Breast epithelium (tissue), 4 donors: ENCODE data around the gene LOXL3. TPM values are rescaled to one million over a fixed set of nuclear protein-coding genes. Genes with fewer than 3 reads are reported as not detected.
A peak's percentile ranks its signal among the peaks of the same experiment; 100 is the strongest.

Source experiments
- DNase-seq, 2 donors: peaks; one replicate each; pipeline ENCODE4 v3.0.0-alpha.2; 2019; ENCODE audit warnings: low spot score in 2 of 2
- H3K27ac ChIP-seq, 2 donors: fragments of 200-600 bp; sonication (generic) in 1 of 2; one replicate each; pipeline ENCODE4 v1.5.1; 2016 to 2019; ENCODE audit warnings: mild to moderate bottlenecking in 1 of 2
- H3K27me3 ChIP-seq, 2 donors: fragments of 200-600 bp; sonication (generic) in 1 of 2; one replicate each; pipeline versions ENCODE4 v1.5.1 to v1.6.0; 2017 to 2019; ENCODE audit warnings: control low read depth in 1 of 2, mild to moderate bottlenecking in 1 of 2
- H3K36me3 ChIP-seq: fragments of 200-600 bp; one replicate; pipeline ENCODE4 v1.5.1; 2019
- H3K4me1 ChIP-seq, 2 donors: fragments of 200-600 bp; sonication (generic); one replicate each; pipeline ENCODE4 v1.5.1; 2016 to 2019; ENCODE audit warnings: control low read depth in 1 of 2
- H3K4me3 ChIP-seq, 3 donors: fragments of 200-600 bp; sonication (generic); 1 replicate in 2 of 3; 2 replicates in 1 of 3; pipeline ENCODE4 v1.5.1; 2016 to 2019; ENCODE audit warnings: mild to moderate bottlenecking in 3 of 3, moderate library complexity in 2 of 3
- H3K9me3 ChIP-seq, 2 donors: fragments of 200-600 bp; sonication (generic) in 1 of 2; one replicate each; pipeline ENCODE4 v1.5.1; 2016 to 2019; ENCODE audit warnings: control low read depth in 1 of 2
- POLR2A ChIP-seq: fragments of 450-650 bp; IDR thresholded peaks from one replicate; pipeline ENCODE4 v1.6.1; 2016; ENCODE audit warnings: antibody characterized with exemption, mild to moderate bottlenecking, moderate library complexity
- POLR2AphosphoS5 ChIP-seq, 3 donors: sonication (generic); formaldehyde crosslinking; IDR thresholded peaks; one replicate each; pipeline ENCODE4 v1.6.1; 2017; ENCODE audit warnings: antibody characterized with exemption in 3 of 3
- intact Hi-C: fragments of 100-400 bp; cut with DNase I; formaldehyde crosslinking; loops from one replicate; pipeline ENCODE4 v1.15.1; 2023; ENCODE audit warnings: low total_unique reads
- total RNA-seq, 3 donors: library from RNA; depleted of rRNA; stranded (reverse); fragments of >200 nt; gene quantifications; one replicate each; pipeline ENCODE4 v1.1.0, GENCODE V29; 2016
- TF ChIP-seq, protein P1 (sequence below), 3 donors: fragments of 450-650 bp; IDR thresholded peaks; one replicate each; pipeline ENCODE4 v1.5.1; 2016 to 2017; ENCODE audit warnings: antibody characterized with exemption in 3 of 3, mild to moderate bottlenecking in 3 of 3, moderate library complexity in 3 of 3

LOXL3 gene
- total RNA-seq, 3 donors from 2014 or later = 3.7 to 7.8 (median 6.6) TPM

DNA sequence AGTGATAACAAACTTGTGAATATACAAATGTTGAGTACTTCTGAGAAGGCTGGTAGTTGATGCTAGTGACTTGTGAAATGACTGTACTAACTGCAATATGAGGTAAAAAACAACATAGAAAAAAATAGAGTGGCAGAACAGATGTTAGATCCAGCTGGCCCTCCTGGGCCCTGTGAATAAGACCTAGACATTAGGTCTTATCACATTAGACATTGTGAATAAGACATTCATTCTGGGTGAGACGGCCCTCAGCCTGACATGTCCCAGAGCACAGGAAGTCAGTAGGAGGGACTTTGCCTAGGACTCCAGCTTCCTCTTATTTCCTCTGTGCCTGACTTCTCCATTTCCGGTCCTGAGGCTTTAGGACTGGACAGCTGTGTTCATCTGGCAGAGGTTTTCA is 23.7 kb upstream of the LOXL3 start:
- DNase-seq = no peak
- peaks cover 0 to 4% of the 10 kb centered on the region in 2 donors for H3K4me1 ChIP-seq
- TF ChIP-seq POLR2A = no peak
- TF ChIP-seq, protein P1, sequence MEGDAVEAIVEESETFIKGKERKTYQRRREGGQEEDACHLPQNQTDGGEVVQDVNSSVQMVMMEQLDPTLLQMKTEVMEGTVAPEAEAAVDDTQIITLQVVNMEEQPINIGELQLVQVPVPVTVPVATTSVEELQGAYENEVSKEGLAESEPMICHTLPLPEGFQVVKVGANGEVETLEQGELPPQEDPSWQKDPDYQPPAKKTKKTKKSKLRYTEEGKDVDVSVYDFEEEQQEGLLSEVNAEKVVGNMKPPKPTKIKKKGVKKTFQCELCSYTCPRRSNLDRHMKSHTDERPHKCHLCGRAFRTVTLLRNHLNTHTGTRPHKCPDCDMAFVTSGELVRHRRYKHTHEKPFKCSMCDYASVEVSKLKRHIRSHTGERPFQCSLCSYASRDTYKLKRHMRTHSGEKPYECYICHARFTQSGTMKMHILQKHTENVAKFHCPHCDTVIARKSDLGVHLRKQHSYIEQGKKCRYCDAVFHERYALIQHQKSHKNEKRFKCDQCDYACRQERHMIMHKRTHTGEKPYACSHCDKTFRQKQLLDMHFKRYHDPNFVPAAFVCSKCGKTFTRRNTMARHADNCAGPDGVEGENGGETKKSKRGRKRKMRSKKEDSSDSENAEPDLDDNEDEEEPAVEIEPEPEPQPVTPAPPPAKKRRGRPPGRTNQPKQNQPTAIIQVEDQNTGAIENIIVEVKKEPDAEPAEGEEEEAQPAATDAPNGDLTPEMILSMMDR (IDR thresholded peaks at IDR 0.05) = no peak
- TF ChIP-seq POLR2AphosphoS5 (IDR thresholded peaks at IDR 0.05) = no peak
- no peaks in the 10 kb centered on the region for H3K27me3 ChIP-seq
- no peaks in the 10 kb centered on the region for H3K9me3 ChIP-seq
- H3K27ac ChIP-seq = peak overlapping the region; percentile 57 to 72
- no peak overlapping the region for H3K4me3 ChIP-seq
- intact Hi-C loops = no loop called here
- H3K36me3 ChIP-seq = no peaks in the 10 kb centered on the region

DNA sequence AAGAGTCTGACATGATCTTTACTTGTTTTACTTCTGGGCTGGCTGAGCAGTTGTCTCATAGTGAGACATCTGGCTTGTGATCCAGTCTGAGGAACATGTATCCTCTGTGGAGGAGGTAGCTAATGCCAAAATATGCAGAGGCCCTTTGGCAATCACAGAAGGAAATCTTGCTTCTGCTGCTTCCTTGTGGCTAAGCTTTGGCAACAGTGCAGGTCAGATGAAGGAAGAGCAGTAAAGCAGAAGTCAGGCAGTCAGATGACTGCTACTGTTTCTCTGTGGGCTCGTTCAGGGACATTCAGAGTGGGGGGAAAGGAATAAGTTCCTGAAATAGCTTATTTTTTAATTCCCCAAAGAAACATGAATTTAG is 23.1 kb upstream of the LOXL3 start:
- H3K36me3 ChIP-seq = no peaks in the 10 kb centered on the region
- intact Hi-C loops = no loop called here
- H3K4me3 ChIP-seq = no peak overlapping the region
- peak overlapping the region; percentile 57 to 72 for H3K27ac ChIP-seq
- TF ChIP-seq POLR2A (no peak), POLR2AphosphoS5 (IDR thresholded peaks at IDR 0.05) (peak; percentile 33 to 70 (median 57))
- TF ChIP-seq, protein P1 (IDR thresholded peaks at IDR 0.05) = no peak
- H3K4me1 ChIP-seq = peaks cover 0 to 4% of the 10 kb centered on the region in 2 donors
- H3K9me3 ChIP-seq = no peaks in the 10 kb centered on the region
- H3K27me3 ChIP-seq = no peaks in the 10 kb centered on the region
- DNase-seq = peak in 1 of 2 donors; percentile 77

DNA sequence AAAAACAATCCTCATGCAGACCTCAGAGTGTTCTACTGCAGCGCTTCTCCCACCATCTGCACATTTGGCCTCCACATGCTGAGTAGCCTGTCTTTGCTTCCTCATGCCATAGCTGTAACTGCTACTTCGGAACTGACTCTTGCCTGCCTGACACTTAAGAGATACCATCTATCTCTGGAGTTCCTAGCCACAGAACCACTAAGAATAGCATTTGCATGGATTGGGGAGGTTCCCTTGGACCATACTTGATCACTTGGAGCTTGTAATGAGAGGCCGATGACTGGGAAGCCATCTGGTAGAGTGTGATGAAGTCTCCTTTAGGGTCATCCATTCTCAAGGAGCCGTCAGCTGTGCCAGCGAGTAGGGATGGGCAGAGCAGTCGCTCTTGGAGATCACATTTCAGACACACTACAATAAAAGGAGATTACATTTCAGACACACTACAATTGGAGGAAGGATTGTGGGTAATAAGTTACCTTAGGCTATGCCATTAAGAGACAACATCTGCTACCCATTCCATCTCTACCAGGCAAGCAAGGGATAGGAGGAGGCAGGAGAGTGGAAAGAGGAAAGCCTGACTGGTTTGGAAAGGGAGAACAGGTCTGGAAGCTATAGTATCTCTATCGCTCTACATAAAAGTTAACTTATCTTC is 22.6 kb upstream of the LOXL3 start:
- H3K9me3 ChIP-seq = no peaks in the 10 kb centered on the region
- no peak overlapping the region for H3K4me3 ChIP-seq
- H3K27me3 ChIP-seq = no peaks in the 10 kb centered on the region
- no peak for DNase-seq
- intact Hi-C loops = no loop called here
- peaks cover 0 to 4% of the 10 kb centered on the region in 2 donors for H3K4me1 ChIP-seq
- peak overlapping the region; percentile 57 to 71 for H3K27ac ChIP-seq
- H3K36me3 ChIP-seq = no peaks in the 10 kb centered on the region
- no peak for TF ChIP-seq POLR2AphosphoS5 (IDR thresholded peaks at IDR 0.05)
- no peak for TF ChIP-seq POLR2A
- TF ChIP-seq, protein P1 (IDR thresholded peaks at IDR 0.05) = no peak

DNA sequence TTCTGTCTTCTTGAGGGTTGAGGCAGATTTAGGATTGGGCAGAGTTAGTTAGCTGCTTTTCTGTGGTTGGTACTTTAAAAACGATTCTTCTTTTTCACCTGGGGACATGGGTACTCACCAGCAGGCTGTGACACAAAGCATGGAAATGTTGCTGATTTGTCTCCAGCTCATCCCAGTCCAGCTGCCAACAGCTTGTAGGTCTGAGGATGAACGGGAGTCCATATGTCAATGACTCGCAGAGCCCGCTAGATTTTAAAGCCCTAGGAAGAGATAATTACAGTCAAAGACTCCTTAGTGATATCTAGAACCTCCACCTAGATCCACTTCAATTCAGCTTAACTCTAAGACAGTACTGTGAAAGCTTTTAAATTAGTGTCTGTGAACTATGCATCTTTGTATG is 21.6 kb upstream of the LOXL3 start:
- H3K27ac ChIP-seq = no peak overlapping the region
- no peaks in the 10 kb centered on the region for H3K27me3 ChIP-seq
- no peaks in the 10 kb centered on the region for H3K9me3 ChIP-seq
- H3K36me3 ChIP-seq = no peaks in the 10 kb centered on the region
- H3K4me1 ChIP-seq = peaks cover 0 to 4% of the 10 kb centered on the region in 2 donors
- no peak for DNase-seq
- TF ChIP-seq POLR2AphosphoS5 (IDR thresholded peaks at IDR 0.05) = no peak
- TF ChIP-seq POLR2A = no peak
- TF ChIP-seq, protein P1 (IDR thresholded peaks at IDR 0.05) = no peak
- intact Hi-C loops = no loop called here
- H3K4me3 ChIP-seq = no peak overlapping the region

DNA sequence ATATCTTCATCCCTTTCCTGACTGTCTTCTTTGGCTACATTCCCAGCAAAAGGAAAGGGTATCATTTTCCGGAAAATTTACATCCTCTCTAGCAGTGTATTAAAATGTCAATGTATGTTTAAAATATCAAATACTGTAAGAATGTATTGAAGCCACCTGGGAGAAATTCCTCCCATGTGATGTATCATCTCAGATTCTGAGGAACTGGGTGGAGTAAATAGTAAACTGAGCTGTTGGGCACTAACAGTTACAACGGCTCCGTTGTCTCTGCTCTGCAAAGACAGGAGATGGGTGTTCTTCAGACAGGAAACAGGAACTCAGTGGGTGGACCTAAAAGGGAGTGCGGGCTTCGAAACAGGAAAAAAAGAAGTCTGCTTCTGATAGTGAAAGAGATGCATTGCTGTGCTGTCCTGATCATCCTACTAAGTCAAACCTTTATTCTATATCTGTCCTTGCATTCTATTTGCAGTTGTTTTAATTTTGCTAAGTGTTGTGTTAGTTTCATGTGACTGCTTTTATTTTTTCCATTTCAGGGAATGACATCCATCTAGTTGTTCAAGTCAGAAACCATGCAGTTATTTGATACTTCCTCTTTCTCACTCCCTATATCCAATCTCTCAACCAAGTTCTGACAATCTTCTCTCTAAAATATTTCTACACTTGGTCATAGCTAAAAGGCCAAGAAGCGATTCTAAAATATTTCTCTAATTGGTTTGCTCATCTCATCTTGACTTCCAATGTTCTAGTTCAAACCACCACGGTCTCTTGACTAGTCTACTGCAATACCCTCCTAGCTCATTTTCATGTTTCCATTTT is 20.2 kb upstream of the LOXL3 start:
- TF ChIP-seq POLR2AphosphoS5 (IDR thresholded peaks at IDR 0.05) (no peak), POLR2A (no peak)
- TF ChIP-seq, protein P1 (IDR thresholded peaks at IDR 0.05) = no peak
- Histone ChIP-seq H3K27ac (no peak overlapping the region), H3K36me3 (no peaks in the 10 kb centered on the region), H3K4me3 (no peak overlapping the region), H3K4me1 (peaks cover 0 to 4% of the 10 kb centered on the region in 2 donors), H3K27me3 (no peaks in the 10 kb centered on the region), H3K9me3 (no peaks in the 10 kb centered on the region)
- no peak for DNase-seq
- intact Hi-C loops = no loop called here
